GM12878 (cell line): ENCODE measurements around the gene VANGL2. TPM values are rescaled to one million over a fixed set of nuclear protein-coding genes. Genes with fewer than 3 reads are reported as not detected.

Experiments used
- ATAC-seq: fragments of 200-7000 bp; cut with Tn5 transposase; 3 replicates; pipeline ENCODE4 v1.9.1; 2020; ENCODE audit warnings: mild to moderate bottlenecking, moderate library complexity
- BruUV-seq: library from RNA; stranded (reverse); fragments of 400-500 nt; replicated peaks from 2 replicates; lab custom pipeline; 2021; lab: Mats Ljungman, UMichigan
- CTCF ChIA-PET: fragments of 300-600 bp; sonication (Branson Sonifier 250); formaldehyde crosslinking; extraction: SDS; loops from one replicate; lab custom pipeline; 2021; ENCODE audit warnings: inconsistent platforms; lab: Yijun Ruan, JAX
- POLR2A ChIA-PET: fragments of 350-600 bp; formaldehyde crosslinking; extraction: SDS; loops from one replicate; lab custom pipeline; 2021; ENCODE audit warnings: inconsistent platforms; lab: Charles Lee
- RAD21 ChIA-PET: fragments of 300-600 bp; sonication (Branson Sonifier 250); formaldehyde crosslinking; loops from one replicate; lab custom pipeline; 2023; ENCODE audit warnings: antibody characterized with exemption; ENCODE audit not compliant: unreplicated experiment; lab: Charles Lee
- SMC1A ChIA-PET: fragments of 300-600 bp; sonication (Branson Sonifier 250); formaldehyde crosslinking; loops from one replicate; lab custom pipeline; 2023; ENCODE audit not compliant: unreplicated experiment, uncharacterized antibody; lab: Charles Lee
- DNase-seq: peaks from one replicate; pipeline ENCODE4 v3.0.0-alpha.2; 2011; ENCODE audit warnings: low read depth, low spot score
- FAIRE-seq: peaks from 3 replicates; lab custom pipeline; 2011; peaks lifted over from hg19 to GRCh38; lab: Jason Lieb, UNC
- H2AFZ ChIP-seq: 2 replicates; pipeline ENCODE4 v1.6.0; 2011; ENCODE audit warnings: low read depth, low read length, control low read depth; ENCODE audit not compliant: control insufficient read depth
- H3K27ac ChIP-seq: 2 replicates; pipeline ENCODE4 v1.5.1; 2011; ENCODE audit warnings: control low read depth; ENCODE audit not compliant: control insufficient read depth, insufficient read depth
- H3K27me3 ChIP-seq, 2 experiments: replicated peaks in 1 of 2; 2 replicates each; pipeline versions ENCODE4 v1.6.0 to v1.6.1; 2011; ENCODE audit warnings: low read length in 1 of 2; ENCODE audit not compliant: control insufficient read depth in 2 of 2, insufficient read depth in 2 of 2
- H3K36me3 ChIP-seq, 2 experiments: 2 replicates each; pipeline ENCODE4 v1.5.1; 2011; ENCODE audit warnings: low read length in 1 of 2; ENCODE audit not compliant: control insufficient read depth in 2 of 2, insufficient read depth in 2 of 2
- H3K4me1 ChIP-seq: 2 replicates; pipeline ENCODE4 v1.6.1; 2011; ENCODE audit warnings: mild to moderate bottlenecking, low read length, moderate library complexity, mixed read lengths; ENCODE audit not compliant: control insufficient read depth, insufficient read depth
- H3K4me2 ChIP-seq: 2 replicates; pipeline ENCODE4 v1.6.0; 2011; ENCODE audit warnings: control low read depth; ENCODE audit not compliant: control insufficient read depth, insufficient read depth
- H3K4me3 ChIP-seq: fragments of 200-600 bp; sonication (generic); 2 replicates; pipeline ENCODE4 v1.5.1; 2016
- H3K79me2 ChIP-seq: 2 replicates; pipeline ENCODE4 v1.6.0; 2011; ENCODE audit warnings: low read length; ENCODE audit not compliant: control insufficient read depth, insufficient read depth
- H3K9ac ChIP-seq: 2 replicates; pipeline ENCODE4 v1.8.0; 2011; ENCODE audit warnings: low read length, control low read depth, mixed read lengths; ENCODE audit not compliant: control insufficient read depth, insufficient read depth
- H3K9me3 ChIP-seq: replicated peaks from 3 replicates; pipeline ENCODE4 v1.5.1; 2011; ENCODE audit warnings: mild to moderate bottlenecking, low read length; ENCODE audit not compliant: control insufficient read depth, insufficient read depth
- H4K20me1 ChIP-seq: 2 replicates; pipeline ENCODE4 v1.6.0; 2011; ENCODE audit not compliant: control insufficient read depth, insufficient read depth
- BMI1 ChIP-seq: fragments of 450-650 bp; IDR thresholded peaks from 2 replicates; pipeline ENCODE4 v1.6.1; 2016; ENCODE audit warnings: mild to moderate bottlenecking, moderate library complexity, borderline replicate concordance
- CHD1 ChIP-seq: IDR thresholded peaks from 2 replicates; pipeline ENCODE4 v1.6.1; 2012; ENCODE audit warnings: low read depth, low read length, improper control_type of control experiment
- CUX1 ChIP-seq: IDR thresholded peaks from 2 replicates; pipeline ENCODE4 v1.6.1; 2012; ENCODE audit warnings: improper control_type of control experiment, low read depth, low read length; ENCODE audit not compliant: insufficient replicate concordance
- MEF2A ChIP-seq: IDR thresholded peaks from 2 replicates; pipeline ENCODE4 v1.6.1; 2011; ENCODE audit warnings: low read depth, mild to moderate bottlenecking, low read length, moderate library complexity; ENCODE audit not compliant: insufficient read depth
- MEF2B ChIP-seq: fragments of 450-650 bp; IDR thresholded peaks from 2 replicates; pipeline ENCODE4 v1.6.1; 2018; ENCODE audit warnings: mild to moderate bottlenecking, moderate library complexity; ENCODE audit not compliant: partially characterized antibody, poor library complexity, severe bottlenecking
- MLLT1 ChIP-seq: fragments of 450-650 bp; IDR thresholded peaks from 2 replicates; pipeline ENCODE4 v1.6.1; 2016; ENCODE audit warnings: mild to moderate bottlenecking
- TAF1 ChIP-seq: IDR thresholded peaks from 2 replicates; pipeline ENCODE4 v1.6.1; 2011; ENCODE audit warnings: mild to moderate bottlenecking, low read depth, low read length, borderline replicate concordance
- WGBS: methylation state at CpG from one replicate; pipeline ENCODE4 v1.1.6; 2016; ENCODE audit warnings: low lambda C conversion rate; ENCODE audit not compliant: insufficient replicate concordance, insufficient coverage; ENCODE audit errors: missing lambda C conversion rate; 5-methylcytosine and 5-hydroxymethylcytosine counted together
- in situ Hi-C: fragments of 300-500 bp; cut with MboI; formaldehyde crosslinking; loops from 9 replicates; pipeline ENCODE4 v1.14.3; 2018; ENCODE audit warnings: mixed read lengths
- intact Hi-C: fragments of 100-400 bp; cut with micrococcal nuclease; formaldehyde crosslinking; loops from one replicate; pipeline ENCODE4 v1.14.2; 2022; ENCODE audit not compliant: unreplicated experiment
- polyA plus RNA-seq, 11 experiments: library from polyadenylated mRNA; depleted of rRNA in 4 of 11; unstranded in 6 of 11; stranded (reverse) in 5 of 11; fragments of >200 nt; fragmentation: Nextera tagmentation in 4 of 11; fragmentation: Illumina TruSeq in 1 of 11; extraction: Ambion mirVana in 4 of 11; extraction: Trizol in 1 of 11; gene quantifications; 1 replicate in 1 of 11; 2 replicates in 10 of 11; pipeline versions ENCODE4 v1.2.1 to v1.2.3, GENCODE V29; 2011 to 2016; ENCODE audit warnings: inconsistent platforms in 2 of 11, missing spikeins in 2 of 11, low read depth in 1 of 11
- total RNA-seq, 4 experiments: library from RNA; depleted of rRNA in 3 of 4; stranded (reverse); fragments of >200 nt in 3 of 4; fragmentation: Illumina TruSeq in 1 of 4; extraction: Trizol in 1 of 4; gene quantifications; 2 replicates each; pipeline versions ENCODE4 v1.2.1 to v1.2.3, GENCODE V29; 2013 to 2021

Gene VANGL2
- total and polyA plus RNA-seq, 10 of the 15 experiments (the other 5 are each of a cell fraction or from before 2014, with no cell fraction given) = 0.10 to 5.0 (median 0.27) TPM

DNA sequence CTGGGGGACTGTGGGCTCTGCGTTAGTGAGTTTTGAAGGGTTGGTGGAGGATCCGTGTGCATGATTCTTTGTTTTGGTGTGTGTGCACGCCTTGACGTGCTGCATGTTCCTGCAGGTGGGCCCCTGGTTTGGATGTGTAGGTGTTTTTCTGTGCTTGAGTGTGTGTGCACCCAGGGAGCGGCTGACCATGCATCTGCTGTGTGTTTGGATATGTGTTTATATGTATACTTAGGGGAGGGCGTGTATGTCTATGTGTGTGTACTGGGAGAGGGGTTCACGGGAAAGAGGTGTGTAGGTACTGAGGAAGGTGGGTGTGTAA, 1.1 kb downstream of the VANGL2 start:
- no peaks in the 10 kb centered on the region for H3K4me1 ChIP-seq
- BruUV-seq = no TSS peak
- H3K79me2 ChIP-seq = no peaks in the 10 kb centered on the region
- no peak overlapping the region; the same call in 1 of the 2 replicates for H3K4me2 ChIP-seq
- H3K4me3 ChIP-seq = no peak overlapping the region
- no peak for FAIRE-seq
- H3K36me3 ChIP-seq = no peaks in the 10 kb centered on the region
- H4K20me1 ChIP-seq = no peaks in the 10 kb centered on the region
- ChIA-PET POLR2A (no interaction called here), SMC1A (no interaction called here)
- H3K9ac ChIP-seq = no peak overlapping the region
- 29% methylated on average over 7 of the region's 7 CpGs for WGBS
- H2AFZ ChIP-seq = no peak overlapping the region
- no peak for DNase-seq
- ATAC-seq = no peak
- TF ChIP-seq MEF2A (no peak), MLLT1 (peak; percentile 17; the same call in 1 of the 2 replicates)
- TF ChIP-seq, all 136 proteins: peak for 1
- Histone ChIP-seq H3K9me3 (no peaks in the 10 kb centered on the region), H3K27ac (no peak overlapping the region), H3K27me3 (no peaks in the 10 kb centered on the region; a peak in 1 of 4 replicates)
- CTCF ChIA-PET = interaction anchor here (1.3 kb wide), 1 partner anchor 25 kb away, joined by 3 read pairs; no protein-coding TSS in a partner anchor
- intact Hi-C loops (no loop called here), in situ Hi-C loops (loop anchor here (25.0 kb wide), 1 partner anchor 561 kb away; the partner anchor contains the start of gene ITLN2)
- RAD21 ChIA-PET = no interaction called here

DNA sequence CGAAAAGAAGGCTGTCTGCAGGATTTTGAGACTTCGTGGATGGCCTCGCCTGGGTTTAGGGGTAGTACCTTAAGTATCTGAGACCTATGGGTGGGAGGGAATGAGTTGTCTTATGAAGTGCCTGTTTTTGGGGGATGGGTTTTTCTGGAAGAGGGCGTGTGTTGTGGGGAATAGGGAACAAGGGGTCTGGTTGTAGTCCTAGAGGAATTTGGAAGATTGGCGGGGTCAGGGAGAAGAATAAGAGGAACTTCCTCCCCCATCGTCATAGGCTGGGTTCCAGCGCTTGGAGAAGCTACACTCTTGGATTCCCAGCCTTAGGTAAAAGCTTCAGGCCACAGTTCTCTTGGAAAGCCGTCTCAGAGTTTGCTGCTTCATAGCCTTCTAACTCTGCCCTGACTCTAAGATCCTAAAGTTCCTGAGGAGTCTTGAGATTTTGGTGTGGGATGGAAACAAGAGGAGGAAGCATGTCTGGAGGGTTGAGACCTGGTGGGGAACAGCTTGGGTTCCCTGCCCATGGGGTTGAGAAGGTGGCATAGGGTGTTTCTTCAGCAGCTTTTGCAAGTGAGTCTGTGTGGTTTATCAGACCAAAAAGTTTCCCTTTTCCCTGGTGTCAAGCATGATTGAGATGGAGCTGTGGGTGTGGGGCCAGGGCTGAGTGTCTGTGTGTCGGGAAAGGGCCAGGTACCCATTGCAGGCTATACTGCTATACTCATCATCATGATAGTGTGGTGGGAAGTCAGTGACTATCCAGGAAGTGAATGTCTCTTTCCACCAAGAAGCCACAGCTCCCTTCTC, 1.8 kb downstream of the VANGL2 start:
- POLR2A ChIA-PET = no interaction called here
- RAD21 ChIA-PET = interaction anchor here (0.6 kb wide), 1 partner anchor 366 kb away, joined by 3 read pairs; no protein-coding TSS in a partner anchor

More for the DNA sequence above, 1.8 kb downstream of the VANGL2 start:
- intact Hi-C loops = no loop called here
- BruUV-seq = TSS peak; percentile 62
- no peaks in the 10 kb centered on the region for H3K79me2 ChIP-seq
- no peaks in the 10 kb centered on the region for H3K36me3 ChIP-seq
- FAIRE-seq = no peak
- DNase-seq = no peak
- H3K4me1 ChIP-seq = no peaks in the 10 kb centered on the region
- 60% methylated on average over 9 of the region's 9 CpGs for WGBS
- no peak overlapping the region for H2AFZ ChIP-seq
- SMC1A ChIA-PET = interaction anchor here (1.0 to 1.4 kb wide), 2 partner anchors 26 kb away, joined by 3 to 4 read pairs; no protein-coding TSS in a partner anchor
- in situ Hi-C loops = loop anchor here (25.0 kb wide), 1 partner anchor 560 kb away; the partner anchor contains the start of gene ITLN2
- H3K27ac ChIP-seq = no peak overlapping the region
- H3K27me3 ChIP-seq = no peaks in the 10 kb centered on the region; a peak in 1 of 4 replicates
- no peak overlapping the region for H3K4me3 ChIP-seq
- CTCF ChIA-PET = no interaction called here
- no peak overlapping the region for H3K4me2 ChIP-seq
- no peaks in the 10 kb centered on the region for H3K9me3 ChIP-seq
- TF ChIP-seq MEF2B (no peak), CUX1 (no peak), BMI1 (no peak), CHD1 (no peak), TAF1 (no peak)
- TF ChIP-seq, all 136 proteins: peak for 0
- ATAC-seq = no peak
- H4K20me1 ChIP-seq = no peaks in the 10 kb centered on the region
- H3K9ac ChIP-seq = no peak overlapping the region
